Esophagus muscularis mucosa (tissue), 3 donors: ENCODE measurements around the gene NCKAP5.

Source experiments
- CTCF ChIP-seq, 3 experiments: fragments of 200-600 bp in 2 of 3; fragments of 450-650 bp in 1 of 3; sonication (generic) in 2 of 3; IDR thresholded peaks; one replicate each; pipeline ENCODE4 v1.5.1; 2017 to 2019; ENCODE audit warnings: antibody characterized with exemption in 3 of 3, mild to moderate bottlenecking in 2 of 3, moderate library complexity in 1 of 3
- POLR2A ChIP-seq: fragments of 450-650 bp; IDR thresholded peaks from one replicate; pipeline ENCODE4 v1.6.1; 2017; ENCODE audit warnings: antibody characterized with exemption, moderate library complexity, mild to moderate bottlenecking, low read depth
- POLR2AphosphoS5 ChIP-seq, 2 donors: sonication (generic); formaldehyde crosslinking; IDR thresholded peaks; one replicate each; pipeline ENCODE4 v1.6.1; 2017; ENCODE audit warnings: antibody characterized with exemption in 2 of 2

DNA sequence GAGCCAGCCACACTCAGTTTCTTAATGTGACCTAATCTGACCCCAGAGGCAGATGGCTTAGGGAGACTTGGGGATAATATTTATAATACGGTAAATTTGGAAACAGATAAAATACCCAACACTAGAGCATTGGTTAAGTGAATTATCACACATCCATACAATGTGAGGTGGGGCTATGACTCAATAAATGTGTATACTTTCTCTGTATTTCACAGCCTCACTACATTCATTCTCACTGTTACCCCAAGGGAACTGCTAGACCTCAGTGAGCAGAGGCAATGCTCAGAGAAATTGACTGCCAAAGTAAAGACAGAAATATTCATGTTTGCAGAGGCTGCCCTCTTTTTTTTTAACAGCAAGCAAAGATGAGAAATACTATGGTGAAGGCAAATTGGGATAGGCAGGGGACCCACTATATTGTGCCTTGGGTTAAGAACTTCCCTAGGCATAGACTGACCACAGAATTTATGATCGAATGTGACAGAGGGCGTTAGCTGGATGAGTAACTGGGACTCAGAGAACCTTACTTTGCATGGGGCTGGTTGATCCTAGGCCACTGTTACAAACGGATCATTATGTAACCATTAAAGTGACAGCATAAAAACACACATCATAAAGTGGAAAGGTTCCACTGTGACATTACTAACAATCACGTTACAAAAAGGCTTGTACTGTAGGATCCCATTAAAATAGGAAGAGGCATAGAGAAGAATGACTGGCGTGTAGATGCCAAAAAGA is 652.3 kb downstream of the NCKAP5 start:
- TF ChIP-seq POLR2A (no peak), CTCF (IDR thresholded peaks at IDR 0.05) (no peak), POLR2AphosphoS5 (IDR thresholded peaks at IDR 0.05) (no peak)
